PC-3 (cell line): Measurements from ENCODE around the gene GAB3. TPM values are rescaled to one million over a fixed set of nuclear protein-coding genes. Genes with fewer than 3 reads are reported as not detected.

ENCODE experiments used
- ATAC-seq: fragments of 200-7000 bp; cut with Tn5 transposase; 2 replicates; pipeline ENCODE4 v1.9.1; 2020; ENCODE audit warnings: mild to moderate bottlenecking, moderate library complexity
- BruUV-seq: library from RNA; stranded (reverse); fragments of 400-500 nt; replicated peaks from 2 replicates; lab custom pipeline; 2021; lab: Mats Ljungman, UMichigan
- CTCF ChIA-PET: fragments of 300-600 bp; sonication (Branson Sonifier 250); formaldehyde crosslinking; loops from one replicate; lab custom pipeline; 2022; ENCODE audit warnings: antibody characterized with exemption; lab: Charles Lee
- POLR2A ChIA-PET: fragments of 300-600 bp; sonication (Branson Sonifier 250); formaldehyde crosslinking; loops from one replicate; lab custom pipeline; 2022; ENCODE audit warnings: antibody characterized with exemption; ENCODE audit not compliant: unreplicated experiment; lab: Charles Lee
- DNase-seq: peaks from one replicate; pipeline ENCODE4 v3.0.0-alpha.2; 2015
- H2AFZ ChIP-seq: fragments of 300-600 bp; sonication (generic); 2 replicates; pipeline ENCODE4 v1.6.0; 2016; ENCODE audit warnings: antibody characterized with exemption, low read length
- H3F3A ChIP-seq: fragments of 300-600 bp; sonication (generic); one replicate; pipeline ENCODE4 v1.6.0; 2017; ENCODE audit warnings: antibody characterized with exemption, low read length, control low read depth, mild to moderate bottlenecking; ENCODE audit not compliant: unreplicated experiment
- H3K27ac ChIP-seq: fragments of 300-600 bp; sonication (generic); 2 replicates; pipeline ENCODE4 v1.5.1; 2016; ENCODE audit warnings: mild to moderate bottlenecking, low read length
- H3K27me3 ChIP-seq: fragments of 300-600 bp; sonication (generic); 2 replicates; pipeline ENCODE4 v1.6.1; 2016; ENCODE audit warnings: low read length, mixed read lengths
- H3K36me3 ChIP-seq: fragments of 300-600 bp; sonication (generic); 2 replicates; pipeline ENCODE4 v1.6.1; 2016; ENCODE audit warnings: low read depth, mixed run types, low read length, mixed read lengths
- H3K4me1 ChIP-seq: fragments of 300-600 bp; sonication (generic); 2 replicates; pipeline ENCODE4 v1.5.1; 2016; ENCODE audit warnings: low read length; ENCODE audit not compliant: insufficient read depth
- H3K4me2 ChIP-seq: fragments of 300-600 bp; sonication (generic); 2 replicates; pipeline ENCODE4 v1.6.0; 2016; ENCODE audit warnings: low read length
- H3K4me3 ChIP-seq: fragments of 300-600 bp; sonication (generic); 2 replicates; pipeline ENCODE4 v1.5.1; 2016; ENCODE audit warnings: mild to moderate bottlenecking, low read length, mixed read lengths
- H3K79me2 ChIP-seq: fragments of 300-600 bp; sonication (generic); 2 replicates; pipeline ENCODE4 v1.6.1; 2017; ENCODE audit warnings: low read length, mixed read lengths
- H3K9ac ChIP-seq: fragments of 300-600 bp; sonication (generic); 2 replicates; pipeline ENCODE4 v1.6.0; 2016; ENCODE audit warnings: mild to moderate bottlenecking, low read length
- H3K9me2 ChIP-seq: fragments of 300-600 bp; sonication (generic); replicated peaks from 2 replicates; pipeline ENCODE4 v1.6.1; 2016; ENCODE audit warnings: mixed run types, low read length, mixed read lengths
- H3K9me3 ChIP-seq: fragments of 300-600 bp; sonication (generic); 2 replicates; pipeline ENCODE4 v1.6.1; 2016; ENCODE audit warnings: low read length, mixed read lengths
- H4K20me1 ChIP-seq: fragments of 300-600 bp; sonication (generic); 2 replicates; pipeline ENCODE4 v1.6.1; 2016; ENCODE audit warnings: low read length, mixed read lengths
- CTCF ChIP-seq: fragments of 300-600 bp; sonication (generic); conservative IDR thresholded peaks from 2 replicates; pipeline ENCODE4 v1.5.1; 2017; ENCODE audit warnings: antibody characterized with exemption, low read depth, mild to moderate bottlenecking, low read length
- EZH2 ChIP-seq: fragments of 300-600 bp; sonication (generic); IDR thresholded peaks from one replicate; pipeline ENCODE4 v1.6.1; 2017; ENCODE audit warnings: antibody characterized with exemption, mild to moderate bottlenecking, low read length; ENCODE audit not compliant: unreplicated experiment
- EZH2phosphoT487 ChIP-seq: fragments of 300-600 bp; sonication (generic); IDR thresholded peaks from 2 replicates; pipeline ENCODE4 v1.6.1; 2018; ENCODE audit warnings: mild to moderate bottlenecking, antibody characterized with exemption, low read length, borderline replicate concordance
- intact Hi-C: fragments of 100-400 bp; cut with micrococcal nuclease; formaldehyde crosslinking; loops from 2 replicates; pipeline ENCODE4 v1.9.0; 2023
- total RNA-seq: library from RNA; depleted of rRNA; stranded (reverse); fragments of >200 nt; gene quantifications from 2 replicates; pipeline ENCODE4 v1.2.3, GENCODE V29; 2014

Gene GAB3
- total RNA-seq, 1 experiment from 2014 or later, result 3.1 TPM

- H3K4me1 ChIP-seq, result no peaks in the 10 kb centered on the region
Observed at GRCh38 chrX:154660541-154660940, 90.3 kb downstream of the GAB3 start.

GRCh38 chrX:154658957-154659356 lies 91.9 kb downstream of the GAB3 start:
- Histone ChIP-seq H3K79me2 (no peaks in the 10 kb centered on the region), H3K9me3 (no peaks in the 10 kb centered on the region), H3K4me3 (no peak overlapping the region), H3K36me3 (no peaks in the 10 kb centered on the region), H3K9me2 (no peaks in the 10 kb centered on the region), H3K9ac (no peak overlapping the region), H2AFZ (no peak overlapping the region), H3K27ac (no peak overlapping the region), H3K4me2 (no peak overlapping the region), H3K4me1 (no peaks in the 10 kb centered on the region), H3F3A (no peaks in the 10 kb centered on the region), H4K20me1 (no peaks in the 10 kb centered on the region), H3K27me3 (no peaks in the 10 kb centered on the region)
- TF ChIP-seq CTCF (no peak), EZH2 (no peak), EZH2phosphoT487 (no peak)
- DNase-seq (no peak), ATAC-seq (no peak)
- BruUV-seq, result no TSS peak
- intact Hi-C loops, result no loop called here
- ChIA-PET CTCF (no interaction called here), POLR2A (no interaction called here)

More at GRCh38 chrX:154660541-154660940, 90.3 kb downstream of the GAB3 start:
- ChIA-PET CTCF (no interaction called here), POLR2A (no interaction called here)
- Histone ChIP-seq H3K9me2 (no peaks in the 10 kb centered on the region), H4K20me1 (no peaks in the 10 kb centered on the region), H2AFZ (no peak overlapping the region), H3K9me3 (no peaks in the 10 kb centered on the region), H3K4me3 (no peak overlapping the region), H3K27ac (no peak overlapping the region), H3F3A (no peaks in the 10 kb centered on the region), H3K36me3 (no peaks in the 10 kb centered on the region), H3K4me2 (no peak overlapping the region), H3K9ac (no peak overlapping the region), H3K27me3 (no peaks in the 10 kb centered on the region), H3K79me2 (no peaks in the 10 kb centered on the region)
- TF ChIP-seq EZH2, result no peak
- TF ChIP-seq CTCF, result no peak
- no peak for TF ChIP-seq EZH2phosphoT487
- BruUV-seq, result no TSS peak
- ATAC-seq (no peak), DNase-seq (no peak)
- intact Hi-C loops, result no loop called here

GRCh38 chrX:154658187-154658586 lies 92.7 kb downstream of the GAB3 start:
- Histone ChIP-seq H3K27ac (no peak overlapping the region), H2AFZ (no peak overlapping the region), H3K27me3 (no peaks in the 10 kb centered on the region), H3K9ac (no peak overlapping the region), H3K4me2 (no peak overlapping the region), H3K4me3 (no peak overlapping the region), H3K9me2 (no peaks in the 10 kb centered on the region), H3K36me3 (no peaks in the 10 kb centered on the region), H3K79me2 (no peaks in the 10 kb centered on the region), H3K4me1 (no peaks in the 10 kb centered on the region), H4K20me1 (no peaks in the 10 kb centered on the region), H3K9me3 (no peaks in the 10 kb centered on the region), H3F3A (no peaks in the 10 kb centered on the region)
- ATAC-seq (no peak), DNase-seq (no peak)
- CTCF ChIA-PET, result no interaction called here
- intact Hi-C loops, result no loop called here
- no TSS peak for BruUV-seq
- POLR2A ChIA-PET, result no interaction called here
- TF ChIP-seq CTCF (no peak), EZH2 (no peak), EZH2phosphoT487 (no peak)
